8988T (cell line): Measurements from ENCODE around the gene RSPRY1.

Source experiments
- DNase-seq: peaks from one replicate; pipeline ENCODE4 v3.0.0; 2011

The RSPRY1 gene

DNA sequence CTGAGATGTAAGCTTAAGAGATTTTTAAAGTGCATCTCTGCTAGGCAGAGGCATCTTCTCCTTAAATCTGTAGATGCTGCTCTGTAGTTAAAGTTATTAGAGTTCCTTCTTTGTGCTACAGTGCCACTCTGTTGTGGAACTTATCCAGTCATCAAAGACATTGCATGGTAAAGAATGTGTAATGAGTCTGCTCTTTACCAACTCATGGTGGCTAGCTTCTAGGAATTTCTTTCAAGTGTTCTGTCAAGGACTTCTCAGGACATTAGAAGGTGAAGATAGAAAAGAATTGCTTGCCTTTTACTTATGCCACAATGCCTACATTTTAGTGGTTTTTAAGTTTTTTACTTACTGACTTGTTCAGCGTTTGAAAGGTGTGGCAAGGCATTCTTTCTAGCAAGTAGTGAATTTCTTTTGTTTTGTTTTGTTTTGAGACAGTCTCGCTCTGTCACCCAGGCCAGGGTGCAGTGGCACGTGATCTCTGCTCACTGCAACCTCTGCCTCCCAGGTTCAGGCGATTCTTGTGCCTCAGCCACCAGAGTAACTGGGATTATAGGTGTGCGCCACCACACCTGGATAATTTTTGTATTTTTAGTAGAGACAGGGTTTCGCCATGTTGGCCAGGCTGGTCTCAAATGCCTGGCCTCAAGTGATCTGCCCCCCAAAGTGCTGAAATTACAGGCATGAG is 38.7 kb downstream of the RSPRY1 start:
- no peak for DNase-seq

DNA sequence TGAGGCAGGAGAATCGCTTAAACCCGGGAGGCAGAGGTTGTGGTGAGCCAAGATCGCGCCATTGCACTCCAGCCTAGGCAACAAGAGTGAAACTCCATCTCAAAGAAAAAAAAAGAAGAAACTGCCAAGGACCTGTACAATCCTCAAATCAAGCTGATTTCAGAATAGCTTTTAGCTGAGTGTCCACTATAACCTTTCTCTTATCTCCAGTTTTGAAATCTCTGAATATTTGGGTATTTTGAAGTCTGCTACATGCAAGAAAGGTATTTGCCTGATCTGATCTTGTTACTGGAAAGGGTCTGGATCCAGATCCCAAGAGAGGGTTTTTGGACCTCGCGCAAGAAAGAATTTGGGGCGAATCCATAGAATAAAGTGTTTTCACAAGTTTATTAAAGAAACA is 39.8 kb downstream of the RSPRY1 start:
- no peak for DNase-seq

DNA sequence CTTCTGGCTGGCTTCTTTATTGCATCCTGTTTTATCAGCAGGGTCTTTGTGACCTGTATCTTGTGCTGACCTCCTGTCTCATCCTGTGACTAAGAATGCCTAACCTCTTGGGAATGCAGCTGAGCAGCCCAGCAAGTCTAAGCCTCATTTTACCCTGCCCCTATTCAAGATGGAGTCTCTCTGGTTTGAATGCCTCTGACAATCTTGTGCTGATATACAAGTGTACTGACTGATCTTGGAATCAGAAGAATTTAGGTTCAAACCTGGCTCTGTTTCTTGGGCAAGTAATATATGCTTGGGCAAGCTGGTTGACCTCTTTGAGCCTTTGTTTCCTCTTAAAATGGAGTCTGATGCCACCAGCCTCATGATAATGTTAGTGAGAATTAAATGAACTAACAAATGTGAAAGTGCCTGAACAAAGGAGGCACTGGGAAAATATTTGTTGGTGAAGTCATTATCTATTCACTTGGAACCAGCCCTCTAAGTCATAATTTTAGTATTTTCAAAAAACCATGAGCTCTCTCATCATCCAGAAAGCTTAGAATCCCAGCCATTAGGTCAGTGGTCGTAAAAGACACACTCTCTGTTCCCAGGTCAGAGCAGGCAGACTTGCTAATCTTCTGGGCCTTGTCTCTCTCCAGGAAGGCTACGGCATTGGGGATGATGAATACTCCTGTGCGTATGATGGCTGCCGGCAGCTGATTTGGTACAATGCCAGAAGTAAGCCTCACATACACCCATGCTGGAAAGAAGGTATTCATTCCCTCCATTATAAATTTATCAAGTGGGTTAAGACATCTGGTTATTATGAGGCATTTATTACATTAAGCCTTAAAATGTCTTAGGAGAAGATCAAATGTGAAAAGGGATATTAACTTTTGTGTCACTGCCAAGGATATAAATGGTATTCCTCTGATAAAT is 40.8 kb downstream of the RSPRY1 start:
- DNase-seq: no peak

DNA sequence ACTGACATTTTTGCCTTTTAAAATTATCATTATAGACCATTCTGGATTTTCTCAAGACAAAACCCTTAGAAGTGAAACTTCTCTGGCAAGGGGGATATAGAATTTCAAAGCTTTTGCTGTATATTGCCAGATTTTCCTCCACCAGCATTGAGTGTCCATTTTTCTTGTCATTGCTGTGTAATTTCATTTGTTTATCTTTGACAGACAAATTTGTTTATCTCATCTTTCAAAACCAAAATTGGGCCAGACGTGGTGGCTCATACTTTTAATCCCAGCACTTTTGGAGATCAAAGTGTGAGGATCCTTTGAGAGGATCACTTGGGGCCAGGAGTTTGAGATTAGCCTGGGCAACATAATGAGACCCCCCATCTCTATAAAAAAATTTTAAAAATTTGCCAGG is 43.0 kb downstream of the RSPRY1 start:
- DNase-seq: no peak

DNA sequence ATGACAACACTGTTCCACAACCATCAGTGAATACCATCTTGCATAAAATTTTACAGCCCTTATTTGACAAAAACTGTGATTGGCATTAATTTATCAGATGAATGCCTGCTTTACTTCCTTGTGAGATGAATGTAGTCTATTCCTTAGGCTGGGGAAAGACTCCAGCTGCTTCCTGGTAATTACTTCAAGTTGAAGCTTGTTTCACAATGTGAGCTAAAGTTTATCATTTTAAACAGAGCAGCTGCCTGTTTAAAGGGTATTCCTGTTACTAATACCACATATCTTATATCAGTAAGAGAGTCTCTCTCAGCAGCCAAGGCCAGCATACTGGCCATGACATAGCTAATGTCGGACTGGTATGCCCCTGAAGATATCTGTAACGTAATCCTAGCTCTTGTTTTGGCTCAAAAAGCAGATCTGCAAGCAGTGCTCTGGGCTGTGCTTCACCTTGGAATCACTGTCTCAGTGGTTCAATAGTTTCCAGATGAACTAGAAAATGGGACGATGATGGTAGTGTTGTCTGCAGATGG is 45.8 kb downstream of the RSPRY1 start:
- DNase-seq: no peak

DNA sequence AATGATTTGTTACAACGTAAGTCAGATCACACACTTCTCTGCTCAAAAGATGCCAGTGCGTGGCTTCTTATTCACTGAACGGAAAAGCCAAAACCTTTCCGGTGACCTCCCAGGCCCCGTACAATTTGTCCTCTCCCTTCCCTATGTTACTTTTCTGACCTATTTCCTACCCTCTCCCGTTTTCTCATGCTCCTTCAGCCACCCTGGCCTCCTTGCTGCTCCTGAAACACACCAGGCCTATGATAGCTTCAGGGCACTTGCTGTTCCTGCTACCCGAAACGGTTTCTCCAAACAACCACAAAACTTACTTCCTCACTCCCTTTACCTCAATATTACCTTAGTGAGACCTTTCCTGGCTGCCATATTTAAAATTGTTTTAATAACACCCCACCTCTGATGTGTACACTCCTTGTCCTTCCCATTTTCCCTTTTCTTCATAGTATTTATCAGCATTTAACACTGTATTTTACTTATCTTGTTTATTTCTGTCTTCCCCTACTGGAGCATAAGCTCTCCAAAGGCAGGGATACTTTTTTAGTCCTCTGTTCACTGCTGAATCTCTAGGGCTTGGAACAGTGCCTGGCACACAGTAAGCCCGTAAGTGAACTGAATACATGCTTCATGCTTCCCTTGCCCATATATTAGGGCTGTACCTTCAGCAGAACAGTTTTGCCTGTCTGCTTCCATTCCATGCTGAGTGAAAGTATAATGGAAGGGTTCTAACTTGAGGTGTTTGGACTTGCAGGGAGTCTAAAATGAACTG is 48.0 kb downstream of the RSPRY1 start:
- no peak for DNase-seq

DNA sequence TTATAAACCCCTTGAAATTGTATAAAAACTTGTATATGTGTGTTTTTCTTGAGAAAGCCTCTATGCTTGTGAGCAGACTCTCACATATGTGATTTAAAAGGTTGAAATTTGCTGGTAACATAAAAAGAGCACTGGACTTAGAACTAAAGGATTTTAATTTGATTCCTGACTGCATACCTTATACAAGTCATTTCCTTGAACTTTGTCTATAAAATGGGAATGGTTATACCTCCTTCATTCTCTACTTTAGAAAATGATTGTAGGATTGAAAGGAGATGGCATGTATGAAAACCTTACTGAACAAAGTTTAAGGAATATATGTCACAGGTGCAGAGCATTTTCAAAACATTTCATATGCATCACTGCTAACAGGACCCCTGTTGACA is 48.6 kb downstream of the RSPRY1 start:
- DNase-seq: no peak

DNA sequence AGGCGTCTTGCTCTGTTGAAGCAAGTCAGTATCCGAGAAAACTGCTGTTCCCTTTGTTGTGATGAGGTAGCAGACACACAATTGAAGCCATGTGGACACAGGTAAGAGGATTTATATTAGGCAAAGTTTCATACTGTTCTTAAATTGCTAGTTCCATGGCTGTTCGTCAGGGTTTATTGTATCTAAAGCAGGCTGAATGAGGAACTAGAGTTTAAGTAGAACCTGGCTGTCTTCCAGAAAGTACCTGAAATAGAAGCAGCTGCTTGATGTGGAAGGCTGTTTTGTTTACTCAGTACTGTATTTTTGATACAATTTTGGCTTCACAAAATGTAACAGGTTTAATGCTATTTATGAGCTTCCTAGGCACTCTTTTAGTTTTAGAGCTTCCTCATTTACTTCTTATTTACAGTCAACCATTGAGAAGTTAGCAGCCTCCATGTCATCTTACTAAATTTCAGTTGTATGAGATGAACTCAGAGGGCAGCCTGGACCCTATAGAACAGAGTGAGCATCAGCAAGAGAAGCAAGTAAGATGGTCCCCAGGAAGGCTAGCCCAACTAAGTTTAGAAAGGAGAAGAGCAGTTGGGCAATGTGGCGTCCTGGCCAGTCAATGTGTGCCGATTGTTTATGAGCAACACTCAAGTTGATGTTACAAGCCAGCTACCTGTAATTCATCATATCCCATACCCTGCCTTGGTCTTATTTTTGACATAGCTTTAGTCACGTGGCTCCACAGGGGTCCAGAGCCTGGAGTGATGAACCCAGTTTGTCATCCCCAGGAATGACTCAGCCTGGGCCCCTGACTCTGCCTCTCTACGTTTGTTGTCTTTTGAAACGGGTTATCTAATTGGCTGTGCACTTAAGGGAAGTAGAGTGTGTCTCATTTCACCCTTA is 49.2 kb downstream of the RSPRY1 start:
- no peak for DNase-seq

DNA sequence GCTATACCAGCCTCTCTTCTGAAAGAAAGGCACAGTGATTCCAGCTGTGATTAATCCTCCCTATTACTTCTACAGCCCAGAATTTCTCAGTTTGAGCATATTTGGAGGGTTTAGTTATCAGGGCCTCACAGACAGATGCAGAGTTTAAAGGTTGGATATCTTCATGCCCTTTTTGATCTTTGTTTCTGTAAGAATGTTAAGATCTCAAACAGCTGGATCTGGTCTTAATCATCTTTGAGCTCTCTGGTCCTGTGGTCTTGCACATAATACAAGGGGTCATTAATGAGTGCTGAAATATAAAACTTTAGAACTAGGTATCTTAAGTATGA is 49.9 kb downstream of the RSPRY1 start:
- DNase-seq: no peak

DNA sequence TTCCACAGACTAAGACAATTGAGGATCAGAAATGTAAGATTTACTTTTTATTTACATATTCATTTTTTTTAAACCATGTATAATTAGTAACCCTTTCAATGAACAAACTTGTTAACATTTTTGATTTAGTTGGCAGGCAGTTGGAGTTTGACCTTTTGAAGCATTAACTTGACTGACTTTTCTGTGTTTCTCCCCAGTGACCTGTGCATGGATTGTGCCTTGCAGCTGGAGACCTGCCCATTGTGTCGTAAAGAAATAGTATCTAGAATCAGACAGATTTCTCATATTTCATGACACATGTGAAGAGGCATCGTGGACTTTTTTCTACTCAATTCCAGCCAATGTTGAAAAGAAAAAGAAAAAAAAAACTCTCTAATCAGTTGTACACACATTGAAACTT is 52.6 kb downstream of the RSPRY1 start:
- no peak for DNase-seq

DNA sequence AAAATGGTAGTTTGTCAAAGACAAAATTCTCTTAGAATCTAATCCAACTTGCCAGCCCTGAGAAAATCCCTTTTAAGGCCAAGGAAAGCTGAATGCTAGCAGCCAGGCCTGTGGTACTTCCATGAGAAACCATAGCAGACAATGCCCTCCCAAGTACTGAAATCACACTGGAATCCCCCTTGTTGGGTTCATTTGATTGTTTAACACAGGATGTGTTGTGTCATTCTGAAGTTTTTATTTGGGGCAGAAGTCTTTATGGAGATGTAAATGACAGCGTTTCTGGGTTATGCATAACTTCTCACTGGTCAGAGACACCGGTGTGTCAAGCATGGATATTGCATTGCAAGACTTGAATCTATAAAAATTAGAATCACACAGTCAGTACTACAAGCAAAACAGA is 53.0 kb downstream of the RSPRY1 start:
- no peak for DNase-seq

DNA sequence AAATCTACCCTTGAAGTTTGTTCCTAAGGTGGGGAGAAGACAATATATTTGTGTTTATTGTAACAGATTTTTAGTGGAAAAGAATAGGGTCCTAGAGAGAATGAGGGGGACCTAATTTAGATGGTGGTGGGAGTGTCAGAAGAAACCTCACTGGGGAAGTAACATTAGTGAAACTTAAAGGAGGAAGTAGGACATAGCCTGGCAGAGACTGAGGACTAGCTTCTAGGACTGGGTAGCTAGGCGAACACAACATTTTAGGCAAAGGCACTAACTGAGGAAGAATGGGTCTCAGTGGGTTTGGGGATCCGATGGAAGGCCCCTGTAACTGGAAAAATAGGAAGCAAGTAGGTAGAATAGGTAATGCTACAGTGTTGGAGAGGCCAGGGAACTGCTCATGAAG is 54.7 kb downstream of the RSPRY1 start:
- DNase-seq: no peak

DNA sequence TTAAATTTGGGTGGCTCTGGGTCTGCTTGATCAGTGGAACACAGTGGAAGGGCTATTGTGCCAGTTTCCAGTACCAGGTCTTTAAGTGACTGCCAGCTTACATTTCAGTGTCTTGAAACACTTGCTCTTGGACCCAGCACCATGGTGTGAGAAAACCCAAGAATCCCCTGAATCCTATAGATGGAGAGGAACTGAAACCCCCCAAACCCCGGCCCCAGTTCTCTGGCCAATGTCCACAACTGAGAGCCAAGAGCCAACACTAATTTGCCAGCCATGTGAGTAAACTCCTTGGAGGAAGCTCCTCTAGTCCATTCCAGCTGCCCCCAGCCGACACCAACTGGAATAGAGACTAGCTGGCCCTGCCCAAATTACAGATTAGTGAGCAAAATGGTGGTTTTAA is 56.5 kb downstream of the RSPRY1 start:
- DNase-seq: no peak

DNA sequence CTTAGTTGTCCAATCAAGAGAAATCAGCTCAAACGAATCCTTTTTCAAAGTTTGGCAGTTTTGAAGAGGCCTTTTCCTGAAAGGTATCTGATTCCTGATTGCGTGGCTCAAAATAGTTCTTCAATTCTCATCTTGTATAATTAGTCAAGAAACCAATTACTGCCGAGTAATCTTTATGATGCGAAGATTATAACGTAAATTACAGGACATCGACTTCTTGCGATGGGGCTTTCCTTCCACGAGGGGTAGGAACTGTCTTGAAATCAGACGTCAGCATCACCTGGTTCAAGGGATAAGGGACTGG is 58.3 kb downstream of the RSPRY1 start:
- no peak for DNase-seq

DNA sequence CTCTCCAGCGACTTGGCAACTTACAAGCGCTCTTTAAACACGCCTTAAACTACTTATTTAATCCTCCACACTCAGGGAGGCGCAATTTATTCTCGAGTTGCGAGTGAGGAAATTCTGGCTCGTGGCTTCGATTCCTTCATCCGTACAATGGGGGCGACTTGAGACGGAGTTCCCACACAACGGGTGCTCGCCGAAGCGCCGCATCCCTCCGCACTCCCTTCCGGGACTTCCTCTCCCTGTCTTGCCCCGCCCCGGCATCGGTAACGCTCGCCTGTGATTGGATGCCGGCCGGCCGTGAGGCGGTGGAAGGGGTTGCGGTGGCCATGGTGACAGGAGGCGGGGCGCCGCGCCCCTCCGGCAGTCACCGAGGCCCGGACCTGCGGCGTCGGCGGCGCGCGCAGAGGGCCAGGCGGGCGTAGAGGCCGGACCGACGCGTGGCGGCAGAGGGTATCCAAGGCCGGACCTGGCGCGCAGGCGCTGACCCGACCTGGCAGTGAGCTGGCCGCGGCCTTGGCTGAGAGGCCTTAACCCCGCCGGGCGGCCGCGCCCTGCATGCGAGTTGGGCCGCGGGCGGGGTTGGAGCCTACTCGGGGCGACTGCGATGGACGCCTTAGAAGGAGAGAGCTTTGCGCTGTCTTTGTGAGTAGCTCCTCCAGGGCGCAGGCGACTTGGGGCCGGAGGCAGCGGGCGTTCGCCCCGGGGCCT is 58.8 kb downstream of the RSPRY1 start, which contains the start of gene ARL2BP:
Gene ARL2BP (plus strand): TSS at position 493 of the 705 bp plus-strand sequence. CDS start 109 bp downstream, at position 602.
- peak; percentile 95 for DNase-seq

DNA sequence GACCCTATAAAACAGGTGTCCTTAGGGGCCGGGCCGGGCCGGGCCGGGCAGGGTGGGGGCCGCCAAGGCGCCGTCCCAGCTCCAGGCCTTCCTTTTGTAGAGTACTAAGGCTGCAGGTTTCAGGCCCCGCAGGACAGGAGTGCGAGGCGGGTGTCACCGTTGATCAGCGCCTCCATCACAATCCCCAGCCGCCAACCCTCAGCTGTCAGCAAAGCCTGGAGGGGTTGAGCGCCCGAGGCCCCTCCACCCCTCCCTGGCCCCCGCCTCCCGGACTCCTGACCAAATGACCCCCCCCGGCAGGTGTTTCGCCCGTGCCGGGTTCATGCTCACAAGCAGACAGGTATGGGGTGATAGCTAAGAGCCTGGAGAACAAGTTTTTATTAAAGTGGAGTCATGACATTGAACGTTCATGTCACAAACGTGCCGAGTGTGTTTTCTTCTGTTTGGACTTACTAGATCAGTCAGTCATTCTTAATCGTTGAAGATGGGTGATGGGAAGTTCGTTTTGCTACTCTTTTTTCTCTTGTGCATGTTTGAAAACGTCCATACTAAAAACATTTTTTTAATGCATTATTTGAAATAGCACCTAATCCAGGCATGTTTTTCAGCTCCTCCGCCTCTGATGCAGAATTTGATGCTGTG is 59.5 kb downstream of the RSPRY1 start:
- DNase-seq: no peak

DNA sequence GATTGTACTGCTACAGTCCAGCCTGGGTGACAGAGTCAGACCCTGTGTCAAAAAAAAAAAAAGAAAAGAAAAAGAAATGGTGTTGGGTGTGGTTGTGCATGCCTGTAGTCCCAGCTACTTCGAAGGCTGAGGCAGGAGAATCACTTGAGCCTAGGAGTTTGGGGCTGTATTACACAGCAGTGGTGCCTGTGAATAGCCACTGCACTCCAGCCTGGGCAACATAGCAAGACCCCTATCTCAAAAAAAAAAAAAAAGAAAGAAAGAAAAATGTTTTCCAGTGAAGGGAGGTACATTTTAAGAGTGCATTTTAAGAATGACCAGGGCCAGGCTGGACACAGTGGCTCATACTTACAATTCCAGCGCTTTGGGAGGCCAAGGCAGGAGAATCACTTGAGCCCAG is 65.2 kb downstream of the RSPRY1 start:
- DNase-seq: no peak

DNA sequence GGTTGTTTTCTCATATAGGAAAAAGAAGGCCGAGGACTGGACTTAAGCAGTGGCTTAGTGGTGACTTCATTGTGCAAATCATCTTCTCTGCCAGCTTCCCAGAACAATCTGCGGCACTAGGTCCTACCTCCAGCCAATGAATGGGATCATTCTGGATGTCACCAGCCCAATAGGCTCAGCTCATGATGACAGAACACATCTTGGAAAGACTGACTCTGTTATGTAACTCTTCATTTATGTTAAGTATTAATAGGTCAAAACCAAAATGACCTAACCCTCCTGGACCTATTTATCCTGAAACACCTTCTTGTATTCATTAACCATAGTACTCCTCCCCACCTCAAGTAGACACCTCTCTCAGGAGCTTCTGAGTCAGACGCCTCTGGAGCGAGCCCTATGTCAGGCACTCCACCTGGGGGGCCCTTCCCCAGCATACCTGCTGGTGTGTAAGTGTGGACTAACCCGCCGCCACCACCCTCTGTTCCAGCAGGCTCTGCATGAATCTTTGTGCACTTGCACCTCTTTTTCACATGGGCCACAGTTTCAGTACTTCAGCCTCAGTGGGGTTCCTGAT is 66.1 kb downstream of the RSPRY1 start:
- DNase-seq: no peak

DNA sequence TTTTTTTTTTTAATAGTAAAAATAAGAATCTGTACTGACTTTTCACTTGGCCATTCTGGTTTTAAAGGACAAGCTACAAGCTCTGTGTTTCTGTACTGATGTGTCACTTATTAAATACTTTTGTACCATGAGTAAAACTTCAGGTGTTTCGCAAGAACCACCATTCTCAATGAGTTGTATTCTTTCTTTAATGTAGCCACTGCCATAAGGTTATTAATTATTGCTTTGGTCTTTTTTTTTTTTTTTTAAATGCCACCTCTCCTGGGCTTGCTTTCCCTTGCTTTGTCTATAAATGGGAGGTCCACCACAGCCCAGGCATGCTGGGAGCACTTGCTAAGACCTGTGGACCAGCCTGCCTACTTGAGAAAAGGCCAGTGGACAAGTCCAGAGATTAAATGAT is 67.3 kb downstream of the RSPRY1 start:
- DNase-seq: no peak

DNA sequence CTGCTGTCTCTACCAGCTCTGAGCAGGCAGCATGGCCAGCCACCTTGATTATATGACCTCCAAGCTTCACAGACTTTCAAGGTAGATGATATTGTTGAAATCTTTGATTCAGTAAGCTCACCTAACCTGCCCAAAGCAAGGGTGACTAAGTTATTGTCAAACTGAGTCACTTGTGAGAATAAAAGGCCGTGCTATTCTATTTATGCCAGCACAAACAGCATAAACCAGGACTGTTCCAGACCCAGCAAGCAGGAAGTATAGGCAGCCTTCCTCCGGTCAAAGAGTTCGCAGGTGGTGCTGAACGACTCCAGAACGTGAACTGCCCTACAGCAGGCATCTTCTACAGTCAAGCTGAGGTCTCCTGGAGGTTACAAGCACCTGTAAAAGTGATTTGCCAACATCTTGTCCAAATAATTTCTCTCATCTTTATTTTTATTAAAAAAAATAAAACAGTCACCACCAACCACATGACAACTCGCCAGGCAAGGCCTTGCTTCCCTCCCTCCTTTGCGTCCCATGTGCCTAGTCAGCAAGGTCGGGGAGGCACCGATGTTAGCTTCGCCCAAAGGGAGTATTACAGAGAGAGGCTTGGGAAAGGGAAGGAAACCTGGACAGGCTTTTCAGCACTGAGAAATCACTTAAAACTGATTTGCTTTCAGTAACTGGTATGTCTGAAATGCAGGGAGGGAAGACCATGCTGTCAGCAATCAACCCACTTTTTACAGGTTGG is 69.7 kb downstream of the RSPRY1 start:
- DNase-seq: no peak
